ENCODE measurements around the gene CCDC51.

The CCDC51 gene

DNA sequence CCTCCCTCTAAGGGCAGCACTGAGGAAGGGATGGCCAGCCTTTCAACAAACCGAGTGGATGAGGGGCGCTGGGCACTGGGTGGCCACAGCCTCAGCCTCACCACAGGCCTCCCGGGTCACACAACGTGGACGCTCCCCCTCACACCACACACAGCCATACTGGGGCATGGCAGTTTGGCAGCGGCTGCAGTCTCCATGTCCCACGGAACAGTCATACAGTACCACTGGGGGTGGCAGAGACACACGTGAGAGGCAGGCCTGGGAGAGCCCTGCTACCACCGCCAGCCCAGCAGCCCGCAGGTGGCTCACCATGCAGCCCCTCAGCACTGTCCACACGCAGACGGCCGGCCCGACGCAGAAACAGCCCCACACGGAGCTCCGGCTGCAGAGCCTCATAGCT is 21.8 kb downstream of the CCDC51 start:
- DNase-seq = no peak

DNA sequence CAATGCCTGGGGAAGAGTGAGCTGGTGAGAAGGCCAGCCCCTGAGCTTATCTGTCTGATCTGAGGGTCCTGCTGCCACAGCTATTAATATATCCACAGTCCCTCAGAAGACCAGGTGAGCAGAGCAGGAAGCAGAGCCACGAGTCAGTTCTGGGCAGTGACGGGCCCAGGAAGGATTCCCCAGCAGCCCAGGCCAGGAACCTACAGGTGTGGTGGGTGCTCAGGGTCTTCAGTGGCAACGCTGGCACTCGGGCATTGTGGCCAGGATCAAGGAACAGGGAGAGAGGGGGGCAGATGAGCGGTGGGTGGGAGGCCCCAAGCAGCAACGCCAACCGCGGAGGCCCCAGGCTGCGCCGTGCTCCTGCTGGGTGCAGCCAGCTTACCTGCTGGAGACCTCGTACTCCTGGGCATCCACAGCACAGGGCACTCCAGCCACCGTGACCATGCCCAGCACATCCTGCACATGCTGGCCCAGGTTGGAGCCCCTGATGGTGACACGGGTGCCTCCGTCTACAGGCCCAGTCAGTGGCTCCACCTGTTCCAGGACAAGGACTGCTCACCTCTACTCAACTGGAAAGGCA is 22.3 kb downstream of the CCDC51 start:
- DNase-seq = no peak

DNA sequence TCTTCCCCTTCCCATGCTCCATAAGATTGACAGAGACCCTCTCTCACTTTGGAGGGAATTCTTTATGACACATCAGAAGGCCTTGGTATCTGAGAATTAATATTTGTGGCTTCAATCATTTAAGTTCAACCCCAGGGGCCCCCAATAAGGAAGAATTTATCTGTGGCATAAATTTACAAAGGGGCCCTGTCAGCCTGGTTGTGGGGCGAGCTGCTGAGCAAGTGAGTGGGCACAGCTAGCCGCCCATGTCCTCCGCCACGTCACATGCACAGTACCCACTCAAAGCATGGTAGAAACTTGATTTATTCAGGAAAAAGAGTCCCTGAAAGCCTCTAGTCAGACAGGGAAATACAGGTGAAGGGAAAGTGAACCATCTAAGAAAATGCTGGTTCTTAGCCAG is 23.4 kb downstream of the CCDC51 start:
- DNase-seq = no peak

DNA sequence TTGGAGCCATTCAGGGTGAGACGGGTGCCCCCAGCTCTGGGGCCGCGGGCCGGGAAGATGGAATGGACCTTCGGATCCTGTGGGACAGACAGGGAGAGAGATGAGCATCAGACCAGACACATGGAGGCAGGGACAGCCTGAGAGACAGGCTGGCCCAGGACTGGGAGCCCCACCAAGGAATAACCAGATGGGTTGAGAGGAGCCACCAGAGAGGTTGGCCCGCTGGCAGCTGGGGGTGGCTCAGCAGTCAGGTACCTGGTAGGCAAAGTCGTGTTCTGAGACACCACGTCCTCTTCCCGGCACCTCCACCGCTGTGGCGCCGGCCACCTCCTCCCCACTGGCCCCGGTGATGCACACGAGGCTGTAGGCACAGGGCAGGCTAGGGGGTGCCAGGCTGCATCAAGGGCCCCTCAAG is 23.8 kb downstream of the CCDC51 start:
- no peak for DNase-seq

DNA sequence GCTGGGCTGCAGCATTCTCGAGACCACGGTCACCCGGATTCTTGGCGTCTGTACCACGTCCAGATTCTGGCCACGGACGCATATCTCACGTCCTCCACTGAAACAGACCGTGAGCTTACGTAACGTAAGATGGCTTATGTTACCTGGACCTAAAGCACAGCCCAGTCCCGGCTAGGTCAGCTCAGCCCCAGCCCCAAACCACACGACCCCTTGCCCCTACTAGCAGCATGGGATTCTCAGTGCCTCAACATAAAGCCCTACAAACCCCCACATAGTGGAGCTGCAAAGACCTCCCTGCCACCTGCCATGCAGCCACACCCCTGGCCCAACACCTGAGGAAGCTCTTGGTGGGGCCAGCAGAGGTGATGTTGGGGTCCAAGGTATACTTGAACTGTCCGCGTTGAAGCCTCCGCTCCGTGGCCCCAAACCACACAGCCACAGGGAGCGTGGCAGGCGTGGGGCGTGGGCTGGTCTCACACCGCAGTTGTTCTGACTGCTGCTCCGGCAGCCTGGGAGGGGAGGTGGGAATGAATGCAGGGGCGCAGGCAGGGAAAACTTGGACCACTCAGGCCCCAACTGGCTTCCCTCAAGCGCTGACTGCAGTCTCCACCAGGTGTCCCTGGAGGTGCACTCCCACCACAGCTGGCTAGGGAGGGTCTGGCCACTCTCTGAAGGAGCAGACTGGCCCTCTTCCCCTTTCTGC is 24.5 kb downstream of the CCDC51 start:
- DNase-seq = no peak

DNA sequence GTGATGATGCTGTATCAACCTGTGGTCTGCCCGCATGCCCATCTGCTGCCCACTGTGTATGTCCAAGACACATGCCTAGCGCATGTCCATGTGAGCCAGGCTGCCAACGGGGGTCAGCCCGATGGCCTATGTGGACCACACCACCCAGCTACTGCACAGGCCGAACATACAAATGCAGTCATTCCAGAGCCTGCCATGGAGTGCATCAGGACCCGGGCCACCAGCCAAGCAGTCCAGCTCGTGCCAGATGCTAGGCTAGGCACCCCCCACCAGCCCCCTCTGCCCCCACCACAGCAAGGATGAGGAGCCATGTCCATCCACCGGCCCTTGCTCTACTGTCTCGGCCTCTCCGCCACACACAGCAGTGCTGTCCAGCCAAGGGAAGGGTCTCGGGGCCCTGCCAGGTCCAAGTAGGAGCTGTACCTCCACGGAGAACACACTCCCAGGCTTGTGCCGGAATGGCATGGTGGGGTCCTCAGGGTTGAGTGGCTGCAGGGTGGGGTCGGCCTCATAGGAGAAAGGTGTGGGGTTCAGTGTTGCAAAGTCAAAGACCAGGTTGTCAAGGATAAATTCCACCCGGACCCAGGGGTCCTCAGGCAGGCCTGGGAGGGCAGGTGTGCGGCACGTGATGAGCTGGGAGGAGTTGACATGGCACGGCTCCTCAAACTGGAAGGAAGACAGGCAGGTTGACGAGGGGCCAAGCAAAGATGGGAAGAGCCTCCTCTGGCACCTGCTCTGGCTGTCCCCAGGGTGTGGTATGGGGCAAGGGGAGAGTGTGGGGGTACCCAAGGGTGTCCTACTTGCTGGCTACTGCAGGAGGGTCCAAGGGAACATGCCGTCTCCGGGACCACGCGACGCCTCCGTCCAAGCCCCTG is 25.3 kb downstream of the CCDC51 start:
- no peak for DNase-seq

DNA sequence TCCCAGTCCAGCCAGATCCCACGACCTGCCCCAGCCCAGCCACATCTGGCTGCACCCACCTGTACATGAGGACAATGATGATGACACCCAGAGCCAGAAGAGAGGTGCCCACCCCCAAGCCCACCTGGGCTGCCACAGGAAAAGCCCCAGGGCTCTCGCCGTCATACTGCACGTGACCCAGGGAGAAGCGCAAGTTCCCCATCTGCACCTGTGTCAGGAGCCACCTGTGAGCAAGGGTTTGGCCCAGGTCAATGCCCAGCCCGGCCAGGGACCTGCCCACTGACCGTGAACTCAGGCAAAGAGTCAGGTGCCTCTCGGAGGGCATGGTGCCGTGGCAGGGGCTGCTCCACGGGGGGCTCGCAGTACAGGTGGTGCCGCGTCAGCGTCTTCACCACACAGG is 26.3 kb downstream of the CCDC51 start:
- DNase-seq = no peak

DNA sequence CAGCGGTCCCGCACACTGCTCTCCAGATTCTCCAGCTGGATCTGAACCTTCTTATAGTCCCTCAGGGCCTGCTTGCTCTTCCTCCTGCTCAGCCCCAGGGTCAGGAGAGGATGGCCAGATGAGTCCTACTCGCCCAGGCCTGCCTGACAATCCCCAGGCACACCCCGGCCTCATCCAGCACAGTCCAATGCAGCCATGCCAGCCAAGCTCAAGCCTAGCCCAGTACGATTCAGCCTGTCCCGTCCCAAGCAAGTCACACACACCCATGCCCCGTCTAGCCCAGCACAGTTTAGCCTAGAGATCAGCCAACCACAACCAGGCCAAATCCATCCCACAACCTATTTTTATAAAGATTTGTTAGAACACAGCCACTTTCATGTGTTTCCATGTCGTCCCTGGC is 26.8 kb downstream of the CCDC51 start:
- DNase-seq = no peak

DNA sequence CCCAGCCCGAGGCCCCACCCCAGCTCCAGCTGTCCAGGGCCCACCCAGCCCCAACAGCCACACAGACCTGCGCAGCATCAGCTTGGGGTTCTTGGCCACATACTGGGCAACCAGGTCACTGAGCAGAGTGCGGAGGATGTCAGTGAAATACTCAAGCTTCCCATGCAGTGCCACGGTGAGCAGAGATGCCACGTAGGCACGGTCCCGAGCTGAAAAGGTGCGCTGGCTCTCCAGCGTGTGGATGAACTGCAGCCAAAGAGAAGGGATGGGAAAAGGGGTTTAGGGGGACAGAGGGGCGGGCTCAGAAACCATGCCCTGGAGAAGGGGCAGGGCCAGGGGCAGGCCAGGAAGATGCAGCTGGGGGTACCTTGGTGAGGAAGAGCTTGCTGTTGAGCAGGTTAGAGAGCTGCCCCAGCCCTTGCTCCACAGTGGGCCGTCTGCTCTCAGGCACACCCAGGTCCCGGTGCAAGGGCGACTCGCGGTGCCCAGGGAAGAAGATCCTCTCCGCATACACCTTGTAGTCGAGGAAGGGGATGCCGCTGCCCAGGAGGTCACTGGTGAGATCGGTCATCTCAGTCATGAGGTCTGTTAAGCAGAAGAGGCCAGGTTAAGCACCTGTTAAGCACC is 27.4 kb downstream of the CCDC51 start:
- no peak for DNase-seq

DNA sequence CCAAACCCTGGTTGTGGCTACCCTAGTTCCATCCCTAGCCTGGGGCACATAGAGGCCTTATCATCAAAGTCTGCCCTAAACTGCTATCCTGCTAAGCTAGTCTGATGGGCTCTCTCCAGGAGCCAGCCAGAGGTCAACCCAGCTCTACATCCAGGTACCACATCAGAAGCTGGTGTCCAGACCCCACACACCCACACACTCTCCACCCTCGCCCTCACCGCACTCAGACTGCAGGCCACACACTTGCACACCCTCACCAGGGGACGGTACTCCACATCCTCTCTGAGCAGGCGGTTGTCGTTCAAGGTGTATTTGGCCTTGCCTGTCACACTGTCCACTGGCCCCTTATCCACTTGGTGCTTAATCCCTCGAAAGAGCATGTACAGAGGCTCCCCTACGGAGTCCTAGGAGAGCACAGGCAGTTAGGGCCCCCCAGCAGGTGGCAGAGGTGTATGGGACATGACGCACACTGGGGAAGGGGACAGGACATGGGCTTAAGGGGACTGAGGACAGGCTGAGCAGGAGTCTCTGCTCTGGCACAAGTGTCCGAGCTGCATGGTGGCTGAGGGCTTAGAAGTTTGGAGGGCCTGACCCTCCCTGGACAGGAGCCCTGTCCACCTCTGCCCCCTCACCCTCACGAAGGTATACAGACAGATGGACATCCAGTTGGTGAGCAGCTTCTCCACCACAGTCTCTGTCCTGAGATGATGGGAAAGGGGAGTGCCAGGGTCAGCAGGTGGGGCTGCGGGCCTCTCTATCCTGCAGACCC is 28.1 kb downstream of the CCDC51 start:
- no peak for DNase-seq

DNA sequence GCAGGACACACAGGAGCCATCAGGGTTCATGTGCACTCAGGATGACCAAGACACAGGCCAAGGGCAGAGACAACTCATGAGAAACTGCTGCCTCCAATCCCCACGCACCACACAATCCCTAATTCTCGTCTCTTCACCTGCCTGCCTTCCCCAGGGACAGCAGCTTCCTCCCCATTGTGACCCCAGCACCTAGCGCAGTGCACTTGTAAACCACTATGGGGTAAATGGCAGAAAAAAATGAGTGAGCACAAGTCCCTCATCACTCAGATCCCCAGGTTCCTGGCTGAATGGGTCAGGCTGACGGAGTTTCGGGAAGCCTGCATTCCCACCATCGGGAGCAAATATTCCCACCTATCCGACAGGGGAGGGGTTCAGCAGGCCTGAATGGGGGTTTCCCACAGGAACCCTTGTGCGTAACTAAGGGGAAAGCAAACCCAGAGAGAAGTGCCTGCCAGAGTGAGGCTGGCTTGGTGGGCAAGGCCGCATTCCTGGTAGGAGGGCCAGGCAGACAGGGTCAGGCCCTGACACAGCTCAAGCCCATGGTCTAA is 28.8 kb downstream of the CCDC51 start:
- DNase-seq = no peak

DNA sequence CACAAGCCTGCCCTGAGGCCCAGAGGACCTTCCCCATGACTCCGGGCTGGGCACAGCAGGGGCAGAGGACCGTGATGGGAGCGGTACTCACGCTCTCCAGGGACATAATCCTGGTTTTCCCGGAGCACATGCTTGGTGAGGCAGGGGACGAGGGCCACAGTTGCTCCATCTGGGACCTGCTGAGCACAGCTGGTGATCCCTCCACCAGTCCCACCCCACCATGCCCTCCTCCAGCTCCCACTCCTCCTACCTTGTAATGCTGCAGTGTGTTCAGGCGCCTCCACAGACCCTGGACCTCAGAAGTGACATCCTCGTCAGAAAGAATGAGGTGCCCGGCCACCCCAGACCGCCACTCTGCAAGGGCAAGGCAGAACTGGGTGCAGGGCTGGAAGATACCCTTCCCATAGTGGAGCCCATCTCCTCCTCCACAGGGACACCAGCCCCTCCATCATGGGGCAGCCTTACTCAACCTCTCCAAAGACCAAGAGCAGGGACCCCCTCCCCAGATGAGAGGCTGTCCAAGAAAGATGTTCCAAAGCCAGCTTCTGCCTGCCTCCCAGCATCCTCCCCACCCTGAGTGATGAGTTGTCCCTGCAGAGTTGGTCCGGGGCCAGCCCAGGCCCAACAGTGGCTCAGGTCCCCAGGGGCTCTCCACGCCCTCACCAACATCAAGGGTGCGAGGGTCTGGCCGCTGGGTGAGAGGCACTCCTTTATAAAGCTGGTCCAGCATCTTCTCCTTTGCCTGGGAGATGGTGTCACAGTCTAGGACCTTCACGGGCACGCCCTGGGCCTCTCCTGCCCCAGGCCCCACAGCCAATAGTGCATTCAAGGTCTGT is 29.5 kb downstream of the CCDC51 start:
- no peak for DNase-seq

DNA sequence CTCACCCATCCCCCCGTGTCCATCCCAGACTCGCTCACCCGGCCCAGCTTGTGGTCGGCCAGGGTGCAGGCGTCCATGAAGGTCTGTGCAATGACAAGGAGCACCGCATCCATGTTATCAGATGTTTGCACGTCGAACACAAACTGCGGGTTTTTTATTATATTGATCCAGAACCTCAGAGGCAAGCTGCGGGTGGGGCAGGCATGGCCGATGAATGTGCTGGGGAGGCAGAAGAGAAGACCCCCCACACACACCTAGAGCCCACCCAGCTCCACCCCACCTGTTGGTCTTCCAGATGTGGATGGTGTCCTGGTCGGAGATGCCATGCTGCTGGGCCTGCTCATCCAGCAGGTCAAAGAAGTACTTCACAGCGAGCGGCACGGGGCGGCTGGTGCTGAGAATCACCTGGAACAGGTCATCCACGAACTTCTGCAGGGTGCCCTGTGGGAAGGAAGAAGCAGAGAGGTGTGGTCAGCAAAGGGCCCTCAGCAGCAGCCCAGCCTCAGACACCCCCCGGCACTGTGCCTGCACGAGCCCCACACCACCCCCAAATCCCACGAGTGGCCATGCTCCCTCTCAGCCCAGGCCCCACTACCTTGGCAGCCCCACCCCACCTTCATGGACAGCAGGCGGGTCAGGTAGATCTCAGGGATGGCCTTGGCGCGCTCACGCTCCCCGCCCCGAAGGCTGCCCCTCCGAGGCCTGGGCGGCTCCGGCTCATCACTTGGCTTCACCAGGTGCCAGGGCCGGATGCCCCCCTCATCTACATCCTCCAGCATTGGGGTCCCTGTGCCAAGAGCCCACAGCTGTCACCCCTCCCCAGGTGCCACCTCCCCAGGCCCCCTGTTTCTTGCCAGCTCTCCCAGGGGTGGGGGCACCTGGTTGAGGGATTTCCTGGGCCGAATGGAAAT is 30.4 kb downstream of the CCDC51 start:
- DNase-seq = no peak

DNA sequence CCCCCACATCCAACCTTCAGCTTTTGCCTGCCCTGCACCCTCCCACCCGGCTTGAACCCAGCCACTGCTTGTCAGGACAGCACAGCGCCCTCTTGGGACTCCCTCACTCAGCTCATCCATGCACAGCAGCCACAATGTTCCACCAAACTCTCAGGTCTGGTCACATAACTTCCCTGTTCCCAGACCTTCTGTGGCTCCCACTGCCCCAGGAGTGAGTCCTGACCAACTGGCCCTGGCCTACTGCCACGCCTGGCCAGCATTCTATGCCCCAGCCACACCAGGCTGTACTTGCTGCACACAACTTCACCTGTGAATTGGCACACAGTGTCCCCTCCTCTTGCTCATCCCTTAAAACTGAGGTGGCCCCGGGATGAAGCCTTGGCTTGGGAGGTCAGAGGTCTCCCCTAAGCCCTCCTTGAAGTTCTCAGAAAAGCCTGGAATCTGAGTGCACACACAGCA is 31.1 kb downstream of the CCDC51 start:
- DNase-seq = no peak

DNA sequence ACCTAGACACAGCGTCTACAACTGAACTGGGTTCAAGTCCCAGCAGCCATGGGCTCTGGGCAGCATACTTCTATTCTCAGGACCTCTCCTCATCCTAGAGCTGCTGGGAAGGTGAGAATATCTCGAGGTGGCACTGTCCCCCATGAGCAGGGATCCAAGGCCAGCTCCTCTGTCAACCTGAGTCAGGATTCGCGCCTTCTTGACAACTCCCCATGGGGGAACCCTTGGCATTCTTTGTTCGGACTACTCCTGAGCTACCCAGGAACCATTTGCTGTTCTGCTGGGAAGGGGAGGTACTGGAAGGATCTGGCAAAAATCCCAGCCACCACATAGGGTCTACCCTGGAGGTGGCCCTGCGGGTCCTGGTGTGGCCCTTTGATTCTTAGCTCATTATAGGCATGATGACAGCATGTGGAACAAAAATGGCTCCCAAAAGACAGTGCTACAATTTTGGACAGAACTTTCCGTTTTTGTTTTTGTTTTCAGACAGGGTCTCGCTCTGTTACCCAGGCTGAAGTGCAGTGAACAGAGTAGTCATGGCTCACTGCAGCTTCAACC is 32.3 kb downstream of the CCDC51 start:
- DNase-seq = no peak

DNA sequence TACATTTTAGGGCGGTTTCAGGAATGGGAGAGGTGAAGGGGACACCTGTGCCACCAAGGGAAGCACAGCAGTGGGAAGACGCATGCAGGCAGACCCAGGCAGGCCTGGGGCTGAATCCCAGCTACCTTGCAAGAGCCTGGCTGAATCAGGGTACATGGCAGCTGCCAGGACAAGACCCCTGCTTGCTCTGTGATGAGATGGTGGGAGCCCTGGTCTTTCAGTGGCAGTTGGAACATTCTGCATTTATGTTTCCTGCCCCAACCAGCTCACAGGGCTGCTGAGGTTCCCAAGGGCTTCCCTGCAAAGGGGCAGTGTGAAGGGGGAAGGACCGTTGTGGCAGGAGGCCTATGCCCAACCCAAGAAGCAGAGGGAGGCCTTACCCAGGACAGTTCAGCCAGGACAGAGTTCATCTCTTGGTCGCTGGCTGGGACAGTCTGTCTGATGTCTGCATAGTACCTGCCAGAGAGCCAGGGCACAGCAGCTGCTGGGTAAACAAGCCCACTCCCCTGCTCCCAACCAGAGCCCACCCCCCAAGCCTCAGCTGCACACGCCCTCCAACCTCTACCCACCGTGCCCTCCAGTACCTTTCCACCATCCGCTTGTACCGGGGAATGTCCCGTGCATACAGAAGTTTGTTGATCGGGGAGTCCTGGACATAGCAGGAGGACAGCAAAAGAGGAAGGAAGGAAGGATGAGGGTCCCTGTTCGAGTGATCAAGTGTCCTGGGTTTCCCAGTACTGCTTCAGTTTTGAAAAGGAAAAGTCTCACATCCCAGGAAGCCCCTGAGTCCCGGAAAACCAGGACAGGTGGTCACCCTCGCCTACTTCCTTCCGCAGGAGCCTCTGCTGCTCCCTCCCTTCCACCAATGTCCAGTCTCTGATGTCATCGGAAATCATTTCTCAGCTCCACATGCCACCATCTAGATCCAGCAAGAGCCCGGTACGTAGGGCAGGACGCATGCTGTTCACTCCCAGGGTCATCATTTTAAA is 33.2 kb downstream of the CCDC51 start:
- no peak for DNase-seq

DNA sequence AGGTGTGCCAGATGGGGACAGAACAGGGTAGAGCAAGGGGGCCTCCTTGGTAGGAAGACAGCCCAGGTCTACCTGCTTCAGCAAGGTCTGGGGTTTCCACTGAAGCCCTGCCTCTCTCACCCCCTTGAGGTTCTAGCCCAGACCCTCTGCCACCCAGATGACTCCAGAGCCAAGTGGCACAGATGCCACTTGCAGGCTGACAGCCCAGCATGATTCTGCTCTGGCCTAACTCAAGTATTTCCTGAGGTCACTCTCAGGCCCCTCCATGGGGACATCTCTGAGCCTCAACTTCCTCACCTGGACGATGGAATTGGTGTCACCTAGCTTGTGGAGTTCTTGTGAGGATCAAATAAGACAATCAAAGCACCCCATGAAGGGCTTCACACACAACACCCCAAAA is 33.9 kb downstream of the CCDC51 start:
- DNase-seq = no peak

DNA sequence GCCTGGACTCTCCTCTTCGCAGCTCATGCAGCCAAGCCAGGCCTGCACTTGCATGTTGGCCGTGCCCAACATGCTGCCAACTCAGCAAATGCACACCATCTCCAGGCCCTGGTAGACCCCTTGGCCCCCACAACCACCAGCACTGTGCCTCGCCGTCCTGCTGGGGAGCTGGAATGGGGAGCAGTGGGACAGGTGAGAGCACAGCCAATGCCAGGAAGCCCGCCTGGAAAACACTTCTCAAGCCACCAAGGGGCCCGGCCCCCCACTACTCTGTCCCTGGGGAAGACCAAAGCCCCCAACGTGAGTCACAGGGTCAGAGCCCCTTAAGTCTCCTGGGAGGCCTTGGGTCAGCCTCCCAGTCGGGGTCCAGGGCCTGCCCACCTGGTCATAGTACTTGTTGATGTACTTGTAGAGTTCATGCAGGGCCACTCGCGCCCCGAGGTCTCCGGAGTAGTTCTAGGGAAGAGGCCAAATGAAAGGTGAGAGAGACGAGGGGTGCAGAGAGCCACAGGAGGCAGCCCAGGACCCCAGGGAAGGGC is 34.5 kb downstream of the CCDC51 start:
- no peak for DNase-seq
